Stimulated activated CD8-positive, alpha-beta memory T cell treated with anti-CD3 and anti-CD28 coated beads, Interleukin-15, amount 100 ng/mL, for 48 hours (primary cell): ENCODE measurements around the gene CEMIP2.

ENCODE experiments used
- DNase-seq, 2 donors: peaks; one replicate each; pipeline ENCODE4 v3.0.0-alpha.2; 2020; ENCODE audit warnings: low read depth in 2 of 2

The CEMIP2 gene

GRCh38 chr9:71746023-71746757 is 22.1 kb downstream of the CEMIP2 start:
- DNase-seq: no peak

GRCh38 chr9:71744754-71745521 is 23.4 kb downstream of the CEMIP2 start:
- no peak for DNase-seq

GRCh38 chr9:71743882-71744281 is 24.4 kb downstream of the CEMIP2 start:
- DNase-seq: no peak

- no peak for DNase-seq
These were observed 25.1 kb downstream of the CEMIP2 start for GRCh38 chr9:71743217-71743705.

GRCh38 chr9:71742703-71743102 is 25.6 kb downstream of the CEMIP2 start:
- no peak for DNase-seq

- DNase-seq: no peak
These were observed 26.2 kb downstream of the CEMIP2 start for GRCh38 chr9:71741926-71742648.

- DNase-seq: no peak
These were observed 28.1 kb downstream of the CEMIP2 start for GRCh38 chr9:71740199-71740598.

- DNase-seq: no peak
These were observed 30.9 kb downstream of the CEMIP2 start for GRCh38 chr9:71737455-71737854.

GRCh38 chr9:71736236-71736635 is 32.1 kb downstream of the CEMIP2 start:
- no peak for DNase-seq

GRCh38 chr9:71734950-71735349 is 33.4 kb downstream of the CEMIP2 start:
- DNase-seq: no peak

- DNase-seq: no peak
These were observed 35.1 kb downstream of the CEMIP2 start for GRCh38 chr9:71733176-71733575.

- DNase-seq: no peak
These were observed 38.3 kb downstream of the CEMIP2 start for GRCh38 chr9:71729816-71730526.

- no peak for DNase-seq
These were observed 41.6 kb downstream of the CEMIP2 start for GRCh38 chr9:71726723-71727122.

GRCh38 chr9:71725590-71726338 is 42.5 kb downstream of the CEMIP2 start:
- no peak for DNase-seq

GRCh38 chr9:71721855-71722254 is 46.5 kb downstream of the CEMIP2 start:
- DNase-seq: no peak

- DNase-seq: no peak
These were observed 48.8 kb downstream of the CEMIP2 start for GRCh38 chr9:71719562-71719961.

- DNase-seq: no peak
These were observed 49.2 kb downstream of the CEMIP2 start for GRCh38 chr9:71719088-71719487.

- DNase-seq: no peak
These were observed 52.0 kb downstream of the CEMIP2 start for GRCh38 chr9:71716138-71716909.

- DNase-seq: no peak
These were observed 57.5 kb downstream of the CEMIP2 start for GRCh38 chr9:71710856-71711255.

- no peak for DNase-seq
These were observed 58.1 kb downstream of the CEMIP2 start for GRCh38 chr9:71710201-71710600.
